Breast epithelium (tissue), 4 donors: ENCODE results near the gene ARHGAP44. TPM values are rescaled to one million over a fixed set of nuclear protein-coding genes. Genes with fewer than 3 reads are reported as not detected.

Source experiments
- DNase-seq, 2 donors: peaks; one replicate each; pipeline ENCODE4 v3.0.0-alpha.2; 2019; ENCODE audit warnings: low spot score in 2 of 2
- H3K27ac ChIP-seq, 2 donors: fragments of 200-600 bp; sonication (generic) in 1 of 2; one replicate each; pipeline ENCODE4 v1.5.1; 2016 to 2019; ENCODE audit warnings: mild to moderate bottlenecking in 1 of 2
- H3K27me3 ChIP-seq, 2 donors: fragments of 200-600 bp; sonication (generic) in 1 of 2; one replicate each; pipeline versions ENCODE4 v1.5.1 to v1.6.0; 2017 to 2019; ENCODE audit warnings: control low read depth in 1 of 2, mild to moderate bottlenecking in 1 of 2
- H3K36me3 ChIP-seq: fragments of 200-600 bp; one replicate; pipeline ENCODE4 v1.5.1; 2019
- H3K4me1 ChIP-seq, 2 donors: fragments of 200-600 bp; sonication (generic); one replicate each; pipeline ENCODE4 v1.5.1; 2016 to 2019; ENCODE audit warnings: control low read depth in 1 of 2
- H3K4me3 ChIP-seq, 3 donors: fragments of 200-600 bp; sonication (generic); 1 replicate in 2 of 3; 2 replicates in 1 of 3; pipeline ENCODE4 v1.5.1; 2016 to 2019; ENCODE audit warnings: mild to moderate bottlenecking in 3 of 3, moderate library complexity in 2 of 3
- H3K9me3 ChIP-seq, 2 donors: fragments of 200-600 bp; sonication (generic) in 1 of 2; one replicate each; pipeline ENCODE4 v1.5.1; 2016 to 2019; ENCODE audit warnings: control low read depth in 1 of 2
- CTCF ChIP-seq, 3 donors: fragments of 450-650 bp; IDR thresholded peaks; one replicate each; pipeline ENCODE4 v1.5.1; 2016 to 2017; ENCODE audit warnings: antibody characterized with exemption in 3 of 3, mild to moderate bottlenecking in 3 of 3, moderate library complexity in 3 of 3
- POLR2A ChIP-seq: fragments of 450-650 bp; IDR thresholded peaks from one replicate; pipeline ENCODE4 v1.6.1; 2016; ENCODE audit warnings: antibody characterized with exemption, mild to moderate bottlenecking, moderate library complexity
- POLR2AphosphoS5 ChIP-seq, 3 donors: sonication (generic); formaldehyde crosslinking; IDR thresholded peaks; one replicate each; pipeline ENCODE4 v1.6.1; 2017; ENCODE audit warnings: antibody characterized with exemption in 3 of 3
- intact Hi-C: fragments of 100-400 bp; cut with DNase I; formaldehyde crosslinking; loops from one replicate; pipeline ENCODE4 v1.15.1; 2023; ENCODE audit warnings: low total_unique reads
- total RNA-seq, 3 donors: library from RNA; depleted of rRNA; stranded (reverse); fragments of >200 nt; gene quantifications; one replicate each; pipeline ENCODE4 v1.1.0, GENCODE V29; 2016

Gene ARHGAP44
- total RNA-seq, 3 donors from 2014 or later = 2.4 to 13.0 (median 4.9) TPM

GRCh38 chr17:12745486-12745885 lies 43.8 kb upstream of the ARHGAP44 start:
- H3K9me3 ChIP-seq = no peaks in the 10 kb centered on the region
- no peaks in the 10 kb centered on the region for H3K27me3 ChIP-seq
- intact Hi-C loops = loop anchor here (1.0 kb wide), 1 partner anchor 14 kb away; no protein-coding TSS in a partner anchor
- TF ChIP-seq CTCF (IDR thresholded peaks at IDR 0.05) (no peak), POLR2A (no peak), POLR2AphosphoS5 (IDR thresholded peaks at IDR 0.05) (no peak)
- H3K27ac ChIP-seq = no peak overlapping the region
- H3K36me3 ChIP-seq = no peaks in the 10 kb centered on the region
- no peak overlapping the region for H3K4me3 ChIP-seq
- H3K4me1 ChIP-seq = no peaks in the 10 kb centered on the region
- DNase-seq = no peak

DNA sequence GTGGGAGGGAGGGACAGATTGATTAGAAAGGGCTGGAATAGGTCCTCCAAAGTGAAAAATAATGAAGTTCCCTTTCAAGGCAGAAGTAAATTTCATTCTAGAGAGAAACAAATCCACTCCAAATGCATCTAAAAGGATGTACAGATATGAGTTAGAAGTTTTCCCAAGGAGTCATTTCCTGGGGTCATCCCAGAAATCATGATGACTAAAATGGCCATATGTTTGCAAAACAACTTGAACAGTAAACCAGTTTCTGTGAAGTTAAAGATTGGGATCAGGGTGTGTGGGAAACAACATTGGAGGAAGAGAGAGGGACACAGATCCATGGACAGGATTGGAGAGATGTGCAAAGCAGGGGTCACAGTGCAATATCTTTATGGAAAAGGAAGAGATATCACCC lies 32.5 kb upstream of the ARHGAP44 start:
- no peaks in the 10 kb centered on the region for H3K36me3 ChIP-seq
- H3K9me3 ChIP-seq = no peaks in the 10 kb centered on the region
- no peaks in the 10 kb centered on the region for H3K4me1 ChIP-seq
- intact Hi-C loops = no loop called here
- no peak overlapping the region for H3K27ac ChIP-seq
- H3K27me3 ChIP-seq = no peaks in the 10 kb centered on the region
- no peak overlapping the region for H3K4me3 ChIP-seq
- TF ChIP-seq POLR2AphosphoS5 (IDR thresholded peaks at IDR 0.05) = no peak
- TF ChIP-seq CTCF (IDR thresholded peaks at IDR 0.05) = no peak
- no peak for TF ChIP-seq POLR2A
- DNase-seq = no peak

GRCh38 chr17:12759090-12759489 lies 30.2 kb upstream of the ARHGAP44 start:
- TF ChIP-seq CTCF (IDR thresholded peaks at IDR 0.05) = no peak
- no peak for TF ChIP-seq POLR2AphosphoS5 (IDR thresholded peaks at IDR 0.05)
- TF ChIP-seq POLR2A = no peak
- no peak overlapping the region for H3K27ac ChIP-seq
- no peaks in the 10 kb centered on the region for H3K36me3 ChIP-seq
- DNase-seq = no peak
- intact Hi-C loops = loop anchor here (1.0 kb wide), 1 partner anchor 14 kb away; no protein-coding TSS in a partner anchor
- H3K9me3 ChIP-seq = no peaks in the 10 kb centered on the region
- H3K4me1 ChIP-seq = no peaks in the 10 kb centered on the region
- H3K27me3 ChIP-seq = no peaks in the 10 kb centered on the region
- no peak overlapping the region for H3K4me3 ChIP-seq

DNA sequence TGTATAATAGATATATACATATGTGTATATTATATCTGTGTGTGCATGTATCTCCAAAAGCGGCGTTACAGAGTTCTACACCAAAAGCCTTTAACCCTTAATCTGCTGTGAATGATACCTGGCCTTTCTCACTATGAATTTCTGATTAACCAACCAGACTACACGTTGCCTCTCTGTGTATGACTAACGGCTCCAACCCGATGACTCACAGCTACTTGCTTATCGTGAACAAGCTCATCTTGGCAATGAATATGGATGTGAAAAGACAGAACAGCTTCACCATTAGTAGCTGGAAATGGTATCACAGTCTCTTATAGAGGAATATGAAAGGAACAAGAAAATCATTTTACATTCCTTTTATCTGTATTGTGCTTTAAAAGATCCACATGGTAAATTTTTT lies 23.8 kb upstream of the ARHGAP44 start:
- TF ChIP-seq CTCF (IDR thresholded peaks at IDR 0.05) = no peak
- TF ChIP-seq POLR2A = no peak
- no peak for TF ChIP-seq POLR2AphosphoS5 (IDR thresholded peaks at IDR 0.05)
- DNase-seq = no peak
- Histone ChIP-seq H3K36me3 (no peaks in the 10 kb centered on the region), H3K4me1 (no peaks in the 10 kb centered on the region), H3K4me3 (no peak overlapping the region), H3K27ac (no peak overlapping the region), H3K27me3 (no peaks in the 10 kb centered on the region), H3K9me3 (no peaks in the 10 kb centered on the region)
- intact Hi-C loops = no loop called here

DNA sequence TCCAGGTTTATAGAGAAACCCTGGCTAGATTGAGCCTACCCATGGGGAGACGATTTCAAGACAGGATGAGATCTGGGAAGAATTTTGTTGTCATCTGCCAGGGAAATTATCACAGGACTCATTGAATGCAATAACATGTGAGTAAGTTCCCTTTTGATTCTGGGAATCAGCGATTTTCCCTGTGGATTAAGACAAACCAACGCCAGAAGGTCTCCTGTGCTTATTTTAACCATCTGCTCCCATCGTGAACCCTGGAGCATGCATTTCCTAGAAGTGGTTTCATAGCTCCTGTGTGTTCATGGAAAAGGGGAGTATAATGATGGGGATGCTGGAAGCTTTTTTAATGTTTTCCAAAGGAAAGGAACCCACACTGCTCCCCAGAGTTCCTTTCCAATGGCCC lies 21.0 kb upstream of the ARHGAP44 start:
- Histone ChIP-seq H3K36me3 (no peaks in the 10 kb centered on the region), H3K27me3 (no peaks in the 10 kb centered on the region), H3K4me1 (no peaks in the 10 kb centered on the region), H3K27ac (no peak overlapping the region), H3K4me3 (no peak overlapping the region), H3K9me3 (no peaks in the 10 kb centered on the region)
- no peak for DNase-seq
- intact Hi-C loops = no loop called here
- TF ChIP-seq POLR2A (no peak), POLR2AphosphoS5 (IDR thresholded peaks at IDR 0.05) (no peak)

GRCh38 chr17:12769981-12770380 lies 19.3 kb upstream of the ARHGAP44 start:
- intact Hi-C loops = no loop called here
- TF ChIP-seq POLR2A (no peak), CTCF (IDR thresholded peaks at IDR 0.05) (no peak), POLR2AphosphoS5 (IDR thresholded peaks at IDR 0.05) (no peak)
- no peaks in the 10 kb centered on the region for H3K36me3 ChIP-seq
- H3K4me3 ChIP-seq = no peak overlapping the region
- no peaks in the 10 kb centered on the region for H3K9me3 ChIP-seq
- no peak for DNase-seq
- H3K27ac ChIP-seq = no peak overlapping the region
- H3K27me3 ChIP-seq = no peaks in the 10 kb centered on the region
- no peaks in the 10 kb centered on the region for H3K4me1 ChIP-seq
